ENCODE data around the gene PRUNE1.

Gene PRUNE1

DNA sequence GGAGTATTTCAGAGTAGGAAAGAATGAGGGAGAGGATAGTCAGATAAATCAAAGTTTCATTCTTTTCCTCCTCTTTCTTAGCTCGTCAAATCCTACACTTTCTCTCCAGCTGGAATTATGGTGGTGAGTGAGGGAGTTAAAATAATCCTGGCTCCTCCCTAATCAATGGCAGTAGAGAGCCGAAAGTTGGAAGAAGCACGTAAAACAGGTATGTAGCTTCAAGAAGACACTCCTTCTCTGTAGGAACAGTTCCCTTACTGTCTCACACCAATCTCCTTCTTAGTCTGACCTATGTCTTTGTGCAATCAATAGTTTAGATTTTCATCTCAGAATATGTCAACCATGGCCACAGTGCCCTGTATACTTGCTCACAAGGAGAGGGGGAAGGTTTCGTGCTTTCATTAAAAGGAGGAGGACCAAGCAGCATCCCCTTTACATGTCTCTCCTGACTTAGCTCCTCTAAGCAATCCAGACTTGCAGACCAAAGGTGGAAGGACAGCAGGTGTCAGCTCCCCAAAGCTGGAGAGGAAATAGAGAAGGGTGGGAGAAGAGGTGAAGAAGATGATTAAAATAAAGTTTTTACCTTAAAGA, 2.4 kb upstream of the PRUNE1 start:
- no peak for DNase-seq (ENCODE audit: low spot score)

DNA sequence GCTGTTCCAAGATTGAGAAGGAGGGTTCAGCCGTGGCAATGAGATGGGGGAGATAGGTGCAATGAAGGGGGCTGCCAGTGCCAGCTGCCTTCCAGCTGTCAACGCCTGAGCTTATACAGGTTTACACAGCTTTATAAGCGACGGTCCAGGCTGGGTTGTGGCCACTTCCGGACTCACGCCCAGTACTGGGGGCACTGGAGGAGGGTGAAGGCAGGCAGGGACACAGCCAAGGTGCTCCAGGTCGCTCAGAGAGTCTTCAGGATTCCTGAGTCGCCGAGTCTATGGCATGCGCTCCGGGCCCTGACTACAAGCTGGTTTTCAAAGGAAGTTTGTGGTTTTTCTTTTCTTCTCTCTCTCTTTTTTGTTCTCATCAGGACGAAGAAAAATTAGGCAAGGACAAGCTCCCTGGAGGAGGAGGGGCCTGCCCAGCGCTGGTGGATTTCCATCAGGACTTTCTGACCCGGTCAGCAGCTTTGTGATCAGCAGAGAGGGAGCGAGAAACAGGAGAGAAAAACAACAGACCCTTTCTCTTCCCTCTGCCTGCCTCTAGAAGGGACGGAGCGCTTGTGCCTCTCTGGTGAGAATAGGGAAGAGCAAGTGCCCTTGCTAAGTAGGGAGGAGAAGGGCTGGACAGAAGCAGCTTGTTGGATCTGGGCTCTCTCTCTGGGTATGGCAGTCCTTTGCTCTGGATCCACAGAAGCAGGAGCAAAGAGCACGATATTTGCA, 1.8 kb upstream of the PRUNE1 start, which contains the start of gene MINDY1:
Gene MINDY1, minus strand, starts transcription at position 576 of the 726 bp plus-strand sequence. CDS start 4,285 bp downstream, outside the sequence.
- DNase-seq (ENCODE audit: low spot score) = peak; percentile 86

DNA sequence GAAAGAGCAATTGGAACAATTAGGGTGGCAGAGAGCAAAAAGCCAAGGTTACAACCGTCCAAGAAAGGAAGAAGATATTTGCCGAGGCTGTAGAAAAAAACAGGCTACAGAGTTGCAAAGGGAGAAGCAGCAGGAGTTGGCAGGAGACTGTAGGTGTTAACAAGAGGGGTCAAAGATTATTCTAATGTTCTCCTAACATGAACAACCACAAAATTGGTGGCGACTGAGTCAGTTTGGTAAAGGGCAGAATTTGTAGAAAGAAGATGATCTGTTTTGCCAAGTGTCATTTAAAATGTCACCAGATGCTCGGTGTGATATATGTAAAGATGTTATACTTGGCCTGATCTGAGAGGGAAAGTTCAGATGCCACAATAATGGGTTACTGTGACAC, 401 bp upstream of the PRUNE1 start:
- no peak for DNase-seq (ENCODE audit: low spot score)

DNA sequence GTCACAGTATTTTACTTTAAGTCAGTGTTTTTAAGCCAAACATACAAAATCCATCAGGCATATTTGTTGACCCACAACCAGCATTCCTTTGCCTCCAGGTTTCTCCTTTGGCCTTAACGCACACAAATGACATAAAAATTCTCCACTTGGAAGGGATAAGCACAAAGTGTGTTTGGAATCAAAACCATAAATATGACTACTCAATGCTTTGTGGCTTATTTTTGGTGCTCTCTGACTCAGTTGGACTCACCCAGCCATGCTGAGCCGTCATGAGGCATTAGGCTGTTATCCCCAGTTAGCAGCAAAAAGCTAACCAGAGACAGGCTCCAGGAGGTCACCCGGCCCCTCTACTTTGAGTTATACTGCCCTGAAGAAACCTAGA, 948 bp downstream of the PRUNE1 start:
- DNase-seq (ENCODE audit: low spot score) = peak; percentile 38

DNA sequence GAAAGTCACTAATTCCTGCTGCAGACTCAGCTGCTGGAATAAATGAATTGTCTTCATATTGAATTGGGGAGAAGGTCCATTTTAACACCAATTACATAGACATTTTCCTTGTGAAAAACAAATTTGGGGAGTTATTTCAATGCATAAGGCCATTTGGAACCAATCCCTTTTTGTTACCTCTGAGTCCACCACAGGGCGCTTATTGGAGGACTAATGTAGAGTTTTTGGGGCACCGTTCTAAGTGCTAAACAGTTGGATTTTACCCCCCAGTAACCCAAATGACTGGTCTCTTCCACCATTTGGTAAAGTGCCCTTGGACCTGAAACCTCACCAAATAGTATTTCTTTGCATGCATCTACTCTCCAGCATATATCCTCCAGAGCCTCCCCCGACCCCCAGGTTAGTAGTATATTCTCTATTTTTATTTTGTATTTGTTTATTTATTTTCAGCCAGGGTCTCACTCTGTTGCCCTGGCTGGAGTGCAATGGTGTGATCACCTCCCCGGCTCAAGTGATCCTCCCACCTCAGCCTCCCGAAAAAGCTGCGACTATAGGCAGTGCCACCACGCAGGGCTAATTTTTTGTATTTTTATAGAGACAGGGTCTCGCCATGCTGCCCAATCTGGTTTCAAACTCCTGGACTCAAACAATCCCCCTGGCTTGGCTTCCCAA, 1.6 kb downstream of the PRUNE1 start:
- no peak for DNase-seq (ENCODE audit: low spot score)

DNA sequence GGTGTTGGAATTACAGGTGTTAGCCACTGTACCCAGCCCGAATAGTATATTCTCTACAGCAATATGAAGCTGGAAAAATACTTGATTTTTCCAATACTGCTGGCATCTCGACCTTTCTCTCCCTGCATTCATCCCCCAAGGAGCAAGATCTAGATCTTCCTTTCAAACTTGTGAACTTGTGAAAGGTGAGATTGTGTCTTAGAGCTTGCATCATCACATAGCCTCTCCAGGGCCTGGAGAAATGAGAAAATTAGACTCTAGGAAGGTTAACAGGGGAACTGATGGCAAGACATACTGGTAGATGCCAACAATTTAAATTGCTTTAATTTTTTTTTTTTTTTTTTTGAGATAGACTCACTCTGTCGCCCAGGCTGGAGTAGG, 2.1 kb downstream of the PRUNE1 start:
- no peak for DNase-seq (ENCODE audit: low spot score)

DNA sequence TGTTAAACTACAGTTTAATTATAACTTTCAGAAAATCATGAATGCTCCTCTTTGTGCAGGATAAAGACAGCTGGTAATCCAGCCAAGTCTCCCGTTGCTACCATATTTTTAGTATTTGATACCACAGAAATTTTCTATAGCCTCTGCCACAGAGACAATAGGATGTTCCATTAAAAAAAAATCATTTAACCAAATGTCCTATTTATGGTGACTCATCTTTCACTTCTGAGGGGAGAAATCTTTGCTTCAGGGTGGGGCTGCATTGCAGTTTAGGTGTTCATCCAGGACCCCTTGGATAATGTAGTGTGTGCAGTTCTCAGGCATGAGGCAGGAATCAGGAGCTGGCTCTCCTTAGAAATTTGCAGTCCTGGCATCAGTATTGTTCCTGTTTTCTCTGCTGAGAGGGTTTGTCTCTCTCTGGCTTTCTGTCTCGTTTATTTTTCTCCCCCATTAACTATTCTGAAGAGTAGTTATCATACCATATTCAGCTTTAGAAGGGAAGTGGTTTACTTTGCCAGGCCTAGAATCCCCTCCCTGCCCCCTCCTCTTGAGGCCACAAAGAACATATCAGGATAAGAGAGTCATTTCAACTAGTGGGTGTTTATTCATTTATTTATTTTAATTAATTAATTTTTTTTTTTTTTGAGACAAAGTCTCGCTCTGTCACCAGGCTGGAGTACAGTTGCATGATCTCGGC, 3.1 kb downstream of the PRUNE1 start:
- no peak for DNase-seq (ENCODE audit: low spot score)

DNA sequence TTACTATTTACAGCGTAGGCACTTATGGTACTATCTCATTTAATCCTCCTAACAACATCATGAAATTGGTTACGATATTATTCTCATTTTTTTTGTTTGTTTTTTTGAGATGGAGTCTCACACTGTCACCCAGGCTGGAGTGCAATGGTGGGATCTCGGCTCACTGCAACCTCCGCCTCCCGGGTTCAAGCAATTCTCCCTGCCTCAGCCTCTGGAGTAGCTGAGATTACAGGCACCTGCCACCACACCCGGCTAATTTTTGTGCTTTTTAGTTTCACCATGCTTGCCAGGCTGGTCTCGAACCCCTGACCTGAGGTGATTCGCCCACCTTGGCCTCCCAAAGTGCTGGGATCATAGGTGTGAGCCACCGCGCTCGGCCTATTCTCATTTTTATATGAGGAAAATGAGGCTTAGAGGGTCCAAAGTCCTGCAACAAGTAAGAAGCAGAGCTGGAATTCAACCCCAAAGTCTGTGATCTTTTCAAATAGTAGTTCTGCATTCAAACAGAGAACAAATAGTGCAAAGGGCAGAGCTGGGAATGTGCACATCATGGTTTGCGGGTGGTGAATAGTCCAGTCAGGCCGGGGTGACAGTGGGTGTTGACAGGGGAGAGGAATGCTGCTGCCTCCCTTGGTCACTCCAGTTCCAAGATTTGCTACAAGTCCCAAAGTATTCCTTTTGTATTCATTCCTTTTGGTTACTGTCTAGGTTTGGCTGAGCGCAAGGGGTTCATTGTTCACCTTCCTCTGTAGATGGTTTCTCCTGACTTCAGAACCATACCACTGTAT, 4.6 kb downstream of the PRUNE1 start:
- no peak for DNase-seq (ENCODE audit: low spot score)

DNA sequence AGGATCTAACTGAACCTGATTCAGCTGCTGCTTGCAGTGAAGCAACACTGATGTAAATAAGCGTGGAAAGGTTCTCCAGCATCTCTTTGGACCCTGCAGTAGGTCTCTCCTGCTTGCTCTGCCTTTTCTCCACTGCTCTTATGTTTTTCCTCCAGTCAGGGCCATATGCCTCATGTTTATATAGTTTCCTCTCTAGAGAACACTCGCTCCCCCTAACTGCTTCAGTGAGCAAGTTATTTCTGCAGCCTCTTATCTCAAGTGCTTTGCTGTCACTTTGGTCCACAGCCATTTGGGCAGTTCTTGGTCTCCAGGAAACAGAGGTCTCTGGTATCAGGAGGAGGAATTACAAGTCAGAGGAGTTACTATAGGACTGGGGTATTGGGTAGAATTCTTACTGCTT, 5.3 kb downstream of the PRUNE1 start:
- no peak for DNase-seq (ENCODE audit: low spot score)

DNA sequence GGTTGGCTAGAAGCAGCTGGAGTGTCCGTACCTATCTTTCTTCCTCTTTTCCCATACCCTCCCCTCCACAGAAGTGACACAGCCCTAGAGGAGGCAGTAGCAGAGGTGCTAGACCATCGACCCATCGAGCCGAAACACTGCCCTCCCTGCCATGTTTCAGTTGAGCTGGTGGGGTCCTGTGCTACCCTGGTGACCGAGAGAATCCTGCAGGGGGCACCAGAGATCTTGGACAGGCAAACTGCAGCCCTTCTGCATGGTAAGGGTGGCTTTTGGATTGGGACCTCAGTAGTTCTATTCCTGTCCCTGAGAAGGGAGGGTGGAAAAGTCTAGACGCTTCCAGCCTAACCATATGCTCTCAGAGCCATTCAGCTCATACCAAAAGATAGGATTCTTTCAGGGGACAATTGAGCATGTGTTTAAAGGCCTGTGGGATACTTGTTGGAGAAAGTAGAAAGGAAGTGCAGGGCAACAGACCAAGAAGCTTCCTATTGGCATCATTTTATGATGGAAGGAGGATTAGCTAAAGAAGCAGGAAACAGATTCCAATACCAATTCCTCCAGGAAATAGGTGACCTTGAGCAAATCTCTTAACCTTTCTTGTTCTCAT, 16.4 kb downstream of the PRUNE1 start:
- DNase-seq (ENCODE audit: low spot score) = peak; percentile 84

DNA sequence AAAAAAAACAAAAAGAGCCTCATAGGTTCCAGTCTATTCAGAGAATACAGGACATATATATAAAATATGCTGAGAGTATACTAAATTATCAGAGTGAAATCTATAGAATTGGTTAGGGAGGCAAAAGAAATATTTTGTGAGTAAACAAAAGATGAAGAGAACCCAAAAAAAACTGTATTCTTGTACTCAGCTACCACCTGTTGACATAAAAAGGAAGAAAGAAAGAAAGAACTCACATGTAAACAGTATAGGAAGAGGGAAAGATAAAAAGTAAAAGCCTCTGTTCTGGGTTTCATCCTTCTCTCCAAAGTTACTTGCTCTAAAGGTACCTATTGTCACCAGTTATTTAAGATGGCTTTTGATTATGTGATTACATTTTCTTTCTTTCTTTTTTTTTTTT, 18.2 kb downstream of the PRUNE1 start:
- DNase-seq (ENCODE audit: low spot score) = no peak

DNA sequence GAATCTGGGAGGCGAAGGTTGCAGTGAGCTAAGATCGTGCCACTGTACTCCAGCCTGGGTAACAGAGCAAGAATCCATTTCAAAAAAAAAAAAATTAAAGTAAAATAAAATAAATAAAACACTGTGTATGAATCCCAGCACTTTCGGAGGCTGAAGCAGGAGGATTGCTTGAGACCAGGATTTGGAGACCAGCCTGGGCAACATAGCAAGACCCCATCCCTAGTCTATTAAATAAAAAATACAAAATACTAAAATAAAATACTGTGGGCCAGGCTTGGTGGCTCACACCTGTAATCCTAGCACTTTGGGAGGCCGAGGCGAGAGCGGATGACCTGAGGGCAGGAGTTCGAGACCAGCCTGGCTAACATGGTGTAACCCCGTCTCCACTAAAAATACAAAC, 23.9 kb downstream of the PRUNE1 start:
- DNase-seq (ENCODE audit: low spot score) = no peak

DNA sequence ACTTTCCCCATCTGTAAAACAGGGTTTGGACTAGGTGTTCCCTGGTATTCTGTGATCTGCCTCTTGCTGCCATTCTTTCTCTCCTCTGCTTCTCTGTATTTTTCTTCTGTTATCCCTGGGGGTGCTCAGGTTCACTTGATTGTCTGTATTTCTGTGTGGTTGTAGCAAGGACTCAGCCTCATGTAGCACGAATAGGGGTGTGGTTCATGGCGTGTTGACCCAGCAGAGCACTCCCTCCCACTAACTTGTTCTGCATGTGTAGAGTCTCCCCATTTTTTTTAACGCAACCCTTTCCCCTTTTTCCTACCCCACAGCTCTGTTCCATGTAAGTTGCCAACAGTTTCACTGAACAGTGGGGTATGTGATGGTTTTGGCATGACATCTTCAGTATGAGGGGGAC, 26.9 kb downstream of the PRUNE1 start:
- no peak for DNase-seq (ENCODE audit: low spot score)

DNA sequence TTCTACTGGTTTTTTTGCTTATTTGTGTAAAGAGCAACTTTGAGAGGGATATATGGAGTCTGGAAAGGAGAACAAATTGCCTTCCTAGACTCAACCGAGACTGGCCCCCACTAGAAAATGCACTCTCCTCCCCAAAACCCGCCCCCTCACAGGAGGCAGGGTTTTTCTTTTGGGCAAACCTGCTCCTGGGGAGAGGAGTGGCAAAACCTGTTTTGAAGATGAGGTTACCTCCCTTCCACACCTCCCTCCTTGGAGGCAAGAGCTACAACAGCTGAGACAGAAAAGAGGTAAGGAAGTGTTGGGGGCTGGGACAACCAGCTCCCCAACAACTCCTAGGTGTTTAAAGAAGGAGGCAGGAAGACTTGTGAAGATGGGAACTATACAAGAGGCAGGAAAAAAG, 28.1 kb downstream of the PRUNE1 start, which contains the start of gene BNIPL:
Gene BNIPL, plus strand, starts transcription at position 231 of the 400 bp plus-strand sequence. Its CDS starts 140 bp downstream, at position 371.
- no peak for DNase-seq (ENCODE audit: low spot score)

DNA sequence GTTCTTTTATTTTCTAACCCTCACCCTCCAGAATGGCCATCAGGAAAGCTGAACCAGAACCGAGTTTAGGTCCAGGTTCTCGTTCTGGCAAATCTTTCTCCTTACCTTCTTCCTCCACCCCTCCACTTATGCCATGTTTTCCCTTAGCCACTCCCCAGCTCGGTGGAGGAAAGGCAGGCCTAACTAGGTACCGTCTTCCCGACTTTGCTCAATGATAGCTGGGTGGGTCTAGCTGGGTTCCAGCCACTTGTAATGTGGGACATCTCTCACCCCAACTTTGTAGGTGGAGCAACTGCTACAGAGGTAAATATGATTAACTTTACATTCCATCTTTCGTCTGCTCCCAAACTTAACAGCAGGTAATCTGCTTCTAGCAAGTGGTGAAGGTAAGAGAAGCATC, 28.8 kb downstream of the PRUNE1 start:
- no peak for DNase-seq (ENCODE audit: low spot score)

DNA sequence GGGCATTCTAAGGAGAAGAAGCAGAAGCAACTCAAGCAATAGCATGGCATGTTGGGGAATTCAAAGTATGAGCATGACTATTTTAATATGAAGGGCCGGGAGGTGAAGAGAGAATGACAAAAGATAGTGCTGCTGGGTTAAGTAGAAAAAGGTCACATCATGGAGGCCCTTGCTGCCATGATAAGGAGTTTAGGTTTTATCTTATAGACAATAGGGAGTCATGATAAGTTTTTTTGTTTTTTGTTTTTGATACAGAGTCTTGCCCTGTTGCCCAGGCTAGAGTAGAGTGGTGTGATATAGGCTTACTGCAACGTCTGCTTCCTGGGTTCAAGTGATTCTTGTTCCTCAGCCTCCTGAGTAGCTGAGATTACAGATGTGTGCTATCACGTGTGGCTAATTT, 31.3 kb downstream of the PRUNE1 start:
- no peak for DNase-seq (ENCODE audit: low spot score)

DNA sequence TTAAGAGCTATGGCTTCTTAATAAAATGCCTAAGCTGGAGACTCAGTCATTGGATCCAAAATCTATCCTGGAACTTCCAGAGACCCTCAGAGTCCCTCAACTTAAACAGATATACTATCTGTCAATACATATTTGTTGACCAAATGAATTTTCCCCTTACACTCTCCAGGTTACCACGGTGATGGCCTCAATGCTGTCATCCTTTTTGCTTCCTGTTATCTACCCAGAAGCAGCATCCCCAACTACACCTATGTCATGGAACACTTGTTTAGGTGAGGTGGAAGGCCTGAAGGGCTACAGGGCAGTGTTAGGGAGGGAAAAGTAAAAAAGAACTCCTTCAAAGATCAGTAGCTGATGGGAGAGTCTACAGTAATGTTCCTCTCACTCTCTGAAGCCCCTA, 34.9 kb downstream of the PRUNE1 start:
- no peak for DNase-seq (ENCODE audit: low spot score)

DNA sequence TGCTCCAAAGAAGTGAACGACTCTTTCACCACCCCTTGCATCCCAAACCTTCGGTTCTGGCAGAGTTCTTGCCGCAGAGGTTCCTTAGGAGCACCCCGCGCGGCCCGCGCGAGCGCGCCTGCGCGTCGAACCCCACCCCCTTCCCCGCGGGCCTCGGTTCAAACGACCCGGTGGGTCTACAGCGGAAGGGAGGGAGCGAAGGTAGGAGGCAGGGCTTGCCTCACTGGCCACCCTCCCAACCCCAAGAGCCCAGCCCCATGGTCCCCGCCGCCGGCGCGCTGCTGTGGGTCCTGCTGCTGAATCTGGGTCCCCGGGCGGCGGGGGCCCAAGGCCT, 39.3 kb downstream of the PRUNE1 start, which contains the start of gene C1orf56:
Gene C1orf56, plus strand, starts transcription at position 161 of the 334 bp plus-strand sequence. Its CDS starts 97 bp downstream, at position 258.
- peak; percentile 97 for DNase-seq (ENCODE audit: low spot score)

DNA sequence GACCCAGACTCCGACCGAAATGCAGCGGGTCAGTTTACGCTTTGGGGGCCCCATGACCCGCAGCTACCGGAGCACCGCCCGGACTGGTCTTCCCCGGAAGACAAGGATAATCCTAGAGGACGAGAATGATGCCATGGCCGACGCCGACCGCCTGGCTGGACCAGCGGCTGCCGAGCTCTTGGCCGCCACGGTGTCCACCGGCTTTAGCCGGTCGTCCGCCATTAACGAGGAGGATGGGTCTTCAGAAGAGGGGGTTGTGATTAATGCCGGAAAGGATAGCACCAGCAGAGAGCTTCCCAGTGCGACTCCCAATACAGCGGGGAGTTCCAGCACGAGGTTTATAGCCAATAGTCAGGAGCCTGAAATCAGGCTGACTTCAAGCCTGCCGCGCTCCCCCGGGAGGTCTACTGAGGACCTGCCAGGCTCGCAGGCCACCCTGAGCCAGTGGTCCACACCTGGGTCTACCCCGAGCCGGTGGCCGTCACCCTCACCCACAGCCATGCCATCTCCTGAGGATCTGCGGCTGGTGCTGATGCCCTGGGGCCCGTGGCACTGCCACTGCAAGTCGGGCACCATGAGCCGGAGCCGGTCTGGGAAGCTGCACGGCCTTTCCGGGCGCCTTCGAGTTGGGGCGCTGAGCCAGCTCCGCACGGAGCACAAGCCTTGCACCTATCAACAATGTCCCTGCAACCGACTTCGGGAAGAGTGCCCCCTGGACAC, 39.8 kb downstream of the PRUNE1 start:
- peak; percentile 81 for DNase-seq (ENCODE audit: low spot score)

DNA sequence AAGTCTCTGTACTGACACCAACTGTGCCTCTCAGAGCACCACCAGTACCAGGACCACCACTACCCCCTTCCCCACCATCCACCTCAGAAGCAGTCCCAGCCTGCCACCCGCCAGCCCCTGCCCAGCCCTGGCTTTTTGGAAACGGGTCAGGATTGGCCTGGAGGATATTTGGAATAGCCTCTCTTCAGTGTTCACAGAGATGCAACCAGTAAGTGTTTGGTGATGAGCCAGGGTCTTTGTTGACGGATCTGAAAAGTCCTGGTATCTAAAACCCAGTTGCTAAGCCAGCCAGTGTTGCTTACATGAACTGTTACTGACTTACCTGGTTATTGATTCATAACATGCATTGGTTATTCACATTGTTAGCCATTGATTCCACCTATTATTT, 40.4 kb downstream of the PRUNE1 start:
- no peak for DNase-seq (ENCODE audit: low spot score)

DNA sequence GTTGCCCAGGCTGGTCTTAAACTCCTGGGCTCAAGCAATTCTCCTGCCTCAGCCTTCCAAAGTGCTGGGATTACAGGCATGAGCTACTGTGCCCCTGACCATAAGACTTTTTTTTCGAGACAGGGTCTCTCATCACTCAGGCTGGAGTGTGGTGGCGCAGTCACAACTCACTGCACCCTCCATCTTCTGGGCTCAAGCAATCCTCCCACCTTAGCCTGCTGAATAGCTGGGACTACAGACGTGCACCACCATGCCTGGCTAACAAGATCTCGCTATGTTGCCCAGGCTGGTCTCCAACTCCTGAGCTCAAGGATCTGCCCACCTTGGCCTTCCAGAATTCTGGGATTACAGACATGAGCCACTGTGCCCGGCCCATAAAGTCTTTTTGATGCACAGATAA, 41.2 kb downstream of the PRUNE1 start:
- DNase-seq (ENCODE audit: low spot score) = no peak

Data from AG20443 (cell line).